NCI-H1417 (cell line): ENCODE results near the gene CCDC157.

ENCODE experiments used
- DNase-seq, 3 experiments: peaks; one replicate each; lab custom pipeline; 2025; lab: John Stamatoyannopoulos, UW

The CCDC157 gene

GRCh38 chr22:30357650-30358215 is 926 bp downstream of the CCDC157 start:
- DNase-seq: no peak

- no peak for DNase-seq
Measured at GRCh38 chr22:30358541-30358940, 1.7 kb downstream of the CCDC157 start.

GRCh38 chr22:30361916-30362650 is 5.3 kb downstream of the CCDC157 start:
- DNase-seq: no peak

GRCh38 chr22:30362651-30363281 is 6.0 kb downstream of the CCDC157 start:
- DNase-seq: peak in 1 of 3 experiments; percentile 1

GRCh38 chr22:30365891-30366290 is 9.1 kb downstream of the CCDC157 start:
- no peak for DNase-seq

- DNase-seq: no peak
Measured at GRCh38 chr22:30368420-30368819, 11.6 kb downstream of the CCDC157 start.

- DNase-seq: no peak
Measured at GRCh38 chr22:30370641-30371230, 13.9 kb downstream of the CCDC157 start.

GRCh38 chr22:30371321-30371720 is 14.5 kb downstream of the CCDC157 start:
- DNase-seq: no peak

- DNase-seq: no peak
Measured at GRCh38 chr22:30371981-30372380, 15.2 kb downstream of the CCDC157 start.

- no peak for DNase-seq
Measured at GRCh38 chr22:30372915-30373314, 16.1 kb downstream of the CCDC157 start.

- no peak for DNase-seq
Measured at GRCh38 chr22:30373331-30374325, 16.8 kb downstream of the CCDC157 start.

GRCh38 chr22:30375312-30375849 is 18.6 kb downstream of the CCDC157 start:
- no peak for DNase-seq

GRCh38 chr22:30380011-30380410 is 23.2 kb downstream of the CCDC157 start:
- no peak for DNase-seq

- DNase-seq: no peak
Measured at GRCh38 chr22:30381264-30381663, 24.5 kb downstream of the CCDC157 start.

GRCh38 chr22:30382340-30382739 is 25.5 kb downstream of the CCDC157 start:
- no peak for DNase-seq

GRCh38 chr22:30383061-30383460 is 26.3 kb downstream of the CCDC157 start:
- DNase-seq: no peak

GRCh38 chr22:30385942-30386341 is 29.1 kb downstream of the CCDC157 start:
- no peak for DNase-seq

GRCh38 chr22:30386608-30386959 is 29.8 kb downstream of the CCDC157 start:
- no peak for DNase-seq

- DNase-seq: peak; percentile 69 to 77 (median 71)
Measured at GRCh38 chr22:30386960-30387827, 30.4 kb downstream of the CCDC157 start, which contains the start of gene RNF215. RNF215 (minus strand) TSS chr22:30387411; CDS start chr22:30387313, 98 bp downstream.

- DNase-seq: peak; percentile 12 to 50 (median 21)
Measured at GRCh38 chr22:30390974-30391691, 34.3 kb downstream of the CCDC157 start.
